H1 (cell line): Measurements from ENCODE around the gene PIAS4. TPM values are rescaled to one million over a fixed set of nuclear protein-coding genes. Genes with fewer than 3 reads are reported as not detected.

Experiments used
- ATF2 ChIP-seq: IDR thresholded peaks from 2 replicates; pipeline ENCODE4 v1.6.1; 2012; ENCODE audit warnings: low read length, inconsistent platforms
- GTF2F1 ChIP-seq: IDR thresholded peaks from 2 replicates; pipeline ENCODE4 v1.6.1; 2012; ENCODE audit warnings: low read depth, low read length, improper control_type of control experiment, borderline replicate concordance
- polyA plus RNA-seq, 7 experiments: library from polyadenylated mRNA; depleted of rRNA in 3 of 7; stranded (reverse) in 5 of 7; unstranded in 2 of 7; fragments of >200 nt in 5 of 7; fragments of 200-250 nt in 2 of 7; gene quantifications; 1 replicate in 5 of 7; 2 replicates in 1 of 7; 4 replicates in 1 of 7; pipeline versions ENCODE4 v1.2.1 to v1.2.3, GENCODE V29; 2011 to 2013; ENCODE audit warnings: missing spikeins in 2 of 7, mixed read lengths in 2 of 7
- total RNA-seq: library from RNA; stranded (reverse); fragmentation: NEBNext Ultra II Directional; extraction: Animal tissue kit (Norgen Biotek cat#: 25700); gene quantifications from 2 replicates; pipeline ENCODE4 v1.2.1, GENCODE V29; 2021

The PIAS4 gene
- total and polyA plus RNA-seq, 2 of the 8 experiments (the other 6 are each of a cell fraction or from before 2014, with no cell fraction given), result 30.2 to 51.4 TPM

GRCh38 chr19:3979289-3979673, 28.3 kb upstream of the PIAS4 start (continued):
- TF ChIP-seq ATF2 (no peak), GTF2F1 (no peak)
